Testis (tissue), 2 donors: ENCODE results near the gene WASF2.

Source experiments
- CTCF ChIP-seq, 3 experiments: fragments of 450-650 bp in 2 of 3; fragments of 200-600 bp in 1 of 3; sonication (generic) in 1 of 3; IDR thresholded peaks; one replicate each; pipeline ENCODE4 v1.5.1; 2016 to 2019; ENCODE audit warnings: antibody characterized with exemption in 3 of 3, mild to moderate bottlenecking in 2 of 3, moderate library complexity in 1 of 3
- POLR2A ChIP-seq: fragments of 450-650 bp; IDR thresholded peaks from one replicate; pipeline ENCODE4 v1.6.1; 2017; ENCODE audit warnings: antibody characterized with exemption, mild to moderate bottlenecking, moderate library complexity

- TF ChIP-seq CTCF (IDR thresholded peaks at IDR 0.05) = no peak
- no peak for TF ChIP-seq POLR2A
Observed at GRCh38 chr1:27408151-27408550, 81.8 kb downstream of the WASF2 start.
